ENCODE data around the gene NOX4. TPM values are rescaled to one million over a fixed set of nuclear protein-coding genes. Genes with fewer than 3 reads are reported as not detected.
A peak's percentile ranks its signal among the peaks of the same experiment; 100 is the strongest.
"Not testable (repeated sequence)": the region's sequence is repeated elsewhere in the genome, so short reads cannot be mapped to it uniquely, and the experiment has no call there.

Gene NOX4
- polyA plus RNA-seq, 12 donors, result 2.2 to 4.9 (median 3.5) TPM; not detected in 2

- DNase-seq, result not testable (repeated sequence)
Measured at GRCh38 chr11:89309321-89309985, 181.7 kb downstream of the NOX4 start.

- DNase-seq, result not testable (repeated sequence)
Measured at GRCh38 chr11:89308272-89308671, 182.9 kb downstream of the NOX4 start.

GRCh38 chr11:89303029-89303428 is 188.1 kb downstream of the NOX4 start:
- not testable (repeated sequence) for DNase-seq

- not testable (repeated sequence) for DNase-seq
Measured at GRCh38 chr11:89295023-89295422, 196.2 kb downstream of the NOX4 start.

- DNase-seq, result peak; percentile 11
Measured at GRCh38 chr11:89293965-89294679, 197.1 kb downstream of the NOX4 start.

- DNase-seq, result not testable (repeated sequence)
Measured at GRCh38 chr11:89288004-89288403, 203.2 kb downstream of the NOX4 start.

- DNase-seq, result not testable (repeated sequence)
Measured at GRCh38 chr11:89286601-89287000, 204.6 kb downstream of the NOX4 start.

- not testable (repeated sequence) for DNase-seq
Measured at GRCh38 chr11:89281032-89281677, 210.0 kb downstream of the NOX4 start.

- no peak for DNase-seq
Measured at GRCh38 chr11:89279176-89279575, 212.0 kb downstream of the NOX4 start.

- no peak for DNase-seq
Measured at GRCh38 chr11:89275966-89276365, 215.2 kb downstream of the NOX4 start.

Other genes with a start within 250 kb of the NOX4 start
- gene TRIM77, start 218.9 kb upstream of the NOX4 start, polyA plus RNA-seq (ENCODE audit: insufficient read length in 12 of 12), result not detected